GM04504 (cell line): Measurements from ENCODE around the gene LAMC1.
A peak's percentile ranks its signal among the peaks of the same experiment; 100 is the strongest.

Source experiments
- DNase-seq: peaks from one replicate; pipeline ENCODE4 v3.0.0-alpha.2; 2012; ENCODE audit warnings: low read depth

The LAMC1 gene

DNA sequence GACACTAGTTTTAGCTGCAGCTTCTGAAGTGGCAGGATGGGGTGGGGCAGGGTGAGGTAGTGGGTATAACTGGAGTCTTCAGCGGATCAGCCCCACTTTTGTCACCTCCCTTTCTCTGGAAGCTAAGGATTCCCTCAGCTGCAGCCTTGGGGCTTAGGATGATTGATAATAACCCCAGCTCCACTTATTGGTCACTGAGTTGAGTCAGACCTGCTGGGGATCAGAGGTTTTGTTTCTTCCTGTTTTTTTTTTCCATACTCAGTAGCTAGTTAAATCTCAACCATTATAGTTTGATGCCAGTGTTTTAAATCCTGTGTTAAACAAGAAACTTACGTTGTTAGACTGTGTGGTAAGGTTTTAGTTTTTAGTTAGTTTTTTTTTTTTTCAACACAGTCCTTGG is 57.2 kb downstream of the LAMC1 start:
- no peak for DNase-seq

DNA sequence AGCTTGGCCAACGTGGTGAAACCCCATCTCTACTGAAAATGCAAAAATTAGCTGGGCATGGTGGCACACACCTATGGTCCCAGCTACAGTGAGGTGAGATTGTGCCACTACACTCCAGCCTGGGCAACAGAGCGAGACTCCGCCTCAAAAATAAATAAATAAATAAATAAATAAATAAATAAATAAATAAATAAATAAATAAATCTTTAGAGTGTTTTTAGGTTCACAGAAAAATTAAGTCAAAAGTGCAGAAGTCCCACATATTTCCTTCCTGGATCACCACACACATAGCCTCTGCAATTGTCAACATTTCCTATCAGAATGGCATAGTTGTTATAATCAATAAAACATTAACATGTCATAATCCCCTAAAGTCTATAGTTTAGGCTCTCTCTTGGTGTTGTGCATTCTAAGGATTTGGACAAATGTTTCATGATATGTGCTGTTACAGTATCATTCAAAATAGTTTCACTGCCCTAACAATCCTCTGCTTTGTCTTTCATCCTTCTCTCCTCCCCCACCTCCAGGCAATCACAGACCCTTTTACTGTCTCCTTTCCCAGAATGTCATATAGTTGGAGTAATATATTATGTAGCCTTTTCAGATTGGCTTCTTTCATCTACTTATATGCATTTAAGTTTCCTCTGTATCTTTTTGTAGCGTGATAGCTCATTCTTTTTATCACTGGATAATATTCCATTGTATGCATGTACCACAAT is 58.3 kb downstream of the LAMC1 start:
- DNase-seq: no peak

DNA sequence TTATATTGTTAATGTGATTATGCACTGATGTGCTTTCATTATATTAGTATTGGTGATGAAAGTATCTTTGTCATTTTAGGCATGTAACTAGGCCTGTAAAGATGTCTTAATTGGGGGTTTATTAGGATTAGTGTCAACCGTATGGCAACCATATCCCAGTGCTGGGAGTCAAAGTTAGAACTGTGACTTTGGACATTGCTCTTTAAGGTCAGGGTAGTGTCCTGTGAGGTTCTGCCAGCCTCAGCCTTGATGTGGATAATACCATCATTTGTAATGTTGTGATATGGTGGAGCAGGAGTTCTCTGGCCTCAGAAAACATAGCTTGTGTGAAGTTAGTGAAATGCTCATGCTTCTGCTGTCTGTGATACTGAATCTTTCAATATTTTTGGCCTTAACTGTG is 59.4 kb downstream of the LAMC1 start:
- no peak for DNase-seq

DNA sequence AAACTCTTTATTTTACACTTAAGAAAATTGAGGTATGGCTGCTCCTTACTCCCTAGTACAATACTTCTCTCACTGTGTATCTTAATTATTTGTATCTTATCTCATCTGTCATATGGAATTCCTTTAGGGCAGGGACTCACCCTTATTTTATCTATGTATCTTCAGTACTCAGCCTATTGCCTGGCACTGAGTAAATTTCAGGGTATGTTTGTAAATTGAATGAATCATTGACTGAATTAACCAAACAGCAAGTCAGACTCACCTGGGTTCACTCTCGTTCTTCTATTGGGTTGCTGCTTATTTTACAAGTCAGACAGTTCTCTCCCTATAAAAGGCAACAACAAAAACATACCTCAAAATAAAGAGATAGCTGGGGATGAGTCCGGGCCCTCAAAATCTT is 63.8 kb downstream of the LAMC1 start:
- DNase-seq: no peak

DNA sequence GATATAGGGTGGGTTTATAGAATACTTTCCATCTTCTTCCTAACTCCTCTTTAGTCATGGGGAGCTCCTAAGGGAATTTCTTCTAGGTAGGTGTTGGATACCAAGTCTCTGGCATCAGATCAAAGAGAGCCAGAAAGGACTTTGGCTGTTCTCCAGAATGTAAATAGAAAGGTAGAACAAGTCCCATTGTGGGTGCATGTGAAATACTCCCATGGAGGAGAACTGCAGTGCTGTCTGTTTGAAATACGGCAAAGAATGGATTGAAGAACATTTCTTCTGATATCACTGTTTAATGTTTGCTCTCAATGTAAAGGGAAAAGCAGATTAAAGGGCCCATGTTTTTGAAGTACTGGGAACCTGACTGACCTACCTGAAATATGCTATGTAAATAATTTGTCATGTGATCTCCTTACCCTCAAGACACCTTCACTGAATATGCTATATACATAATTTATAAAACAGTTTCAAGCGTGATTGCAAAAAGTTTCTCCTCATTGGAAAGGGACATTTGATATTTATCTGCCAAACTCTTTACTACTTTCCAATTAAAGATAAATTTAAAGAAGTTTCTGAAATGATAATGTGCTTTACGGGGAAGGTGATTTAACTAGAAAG is 65.9 kb downstream of the LAMC1 start:
- no peak for DNase-seq

DNA sequence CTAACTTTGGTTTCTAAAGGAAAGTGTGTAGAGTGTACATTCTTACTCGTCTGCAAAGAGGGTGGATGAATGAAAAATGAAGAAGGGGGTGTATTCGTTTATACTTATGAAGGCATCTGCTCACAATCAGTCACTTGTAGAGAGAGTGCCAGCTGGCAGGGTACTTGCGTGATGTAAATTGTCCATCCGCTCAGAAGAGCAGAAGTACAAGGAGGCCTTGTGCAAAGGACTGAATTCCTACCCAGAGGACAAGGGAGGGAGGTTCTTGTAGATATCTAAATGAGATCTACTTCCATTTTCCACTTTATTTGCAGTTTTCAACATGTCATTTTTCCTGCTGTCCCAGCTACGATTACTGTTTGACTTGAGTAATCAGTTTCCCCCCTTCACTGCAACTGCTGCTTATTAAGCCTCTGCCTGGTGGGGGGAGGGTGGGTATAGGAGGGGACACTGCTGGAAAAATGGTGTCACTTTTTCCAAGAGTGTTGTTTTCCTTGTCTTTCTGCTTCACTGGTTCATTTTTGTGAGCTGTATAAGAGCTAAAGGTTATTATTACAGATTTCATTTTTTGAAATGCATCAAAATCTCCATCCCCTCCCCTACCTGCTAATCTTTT is 67.3 kb downstream of the LAMC1 start:
- DNase-seq: no peak

DNA sequence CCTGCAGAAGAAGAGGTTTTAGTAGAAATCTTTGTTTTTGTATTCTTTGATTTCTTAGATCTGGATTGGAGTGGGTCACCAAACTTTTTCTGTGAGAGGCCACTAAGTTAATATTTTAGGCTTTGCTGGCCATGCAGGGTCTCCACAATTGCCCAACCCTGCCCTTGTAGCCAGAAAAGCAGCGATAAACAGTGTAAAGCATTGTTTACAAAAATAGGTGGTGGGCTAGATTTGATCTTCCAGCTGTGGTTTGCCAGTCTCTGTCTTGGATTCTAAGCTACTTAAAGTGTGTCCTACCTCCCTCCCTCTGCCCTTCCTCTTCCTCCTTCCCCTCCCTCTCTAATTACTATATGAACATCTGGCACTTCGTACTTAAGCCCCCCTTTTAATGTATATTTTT is 68.0 kb downstream of the LAMC1 start:
- no peak for DNase-seq

DNA sequence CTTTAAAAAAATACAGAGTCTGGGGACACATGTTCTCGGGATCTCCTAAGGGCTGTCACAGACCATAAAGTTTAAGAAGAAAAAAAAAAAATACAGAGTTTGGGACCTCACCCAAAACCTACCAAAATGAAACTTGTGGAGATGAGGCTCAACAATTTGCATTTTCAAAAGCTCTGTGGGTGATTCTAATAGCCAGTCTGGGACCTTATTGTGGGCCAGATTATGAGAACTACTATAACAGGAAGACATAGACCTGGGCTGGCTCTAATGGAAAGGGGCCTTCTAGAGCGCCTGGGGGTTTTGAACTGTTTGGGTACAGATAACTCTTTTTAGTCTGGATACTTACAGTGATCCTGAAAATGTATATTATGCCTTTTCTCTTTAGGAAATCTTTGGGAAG is 69.1 kb downstream of the LAMC1 start:
- DNase-seq: no peak

DNA sequence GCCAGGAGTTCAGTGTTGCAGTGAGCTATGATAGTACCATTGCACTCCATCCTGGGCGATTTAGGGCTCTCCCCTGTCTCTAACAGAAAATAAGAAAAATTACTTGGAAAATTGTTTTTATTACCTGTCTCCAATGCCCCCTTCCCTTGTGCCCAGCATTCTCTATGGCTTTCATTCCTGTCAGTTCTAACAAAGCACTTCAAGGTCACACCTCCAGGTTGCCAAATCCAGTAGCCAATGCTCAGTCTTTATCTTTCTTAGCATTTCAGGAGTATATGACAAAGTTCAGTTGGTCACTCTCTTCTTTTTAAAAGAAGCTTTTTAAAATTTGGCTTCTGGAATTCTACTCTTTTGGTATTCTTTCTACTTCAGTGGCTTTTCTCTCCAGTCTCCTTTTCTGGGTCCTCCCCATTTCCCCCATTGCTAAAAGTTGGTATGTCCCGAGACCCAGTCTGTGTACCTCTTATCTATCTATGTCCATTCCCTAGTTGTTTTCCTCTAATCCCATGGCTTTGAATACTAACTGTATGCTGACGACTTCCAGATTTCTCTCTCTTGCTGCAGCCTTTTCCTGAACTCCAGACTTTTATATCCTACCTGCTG is 69.9 kb downstream of the LAMC1 start:
- no peak for DNase-seq

DNA sequence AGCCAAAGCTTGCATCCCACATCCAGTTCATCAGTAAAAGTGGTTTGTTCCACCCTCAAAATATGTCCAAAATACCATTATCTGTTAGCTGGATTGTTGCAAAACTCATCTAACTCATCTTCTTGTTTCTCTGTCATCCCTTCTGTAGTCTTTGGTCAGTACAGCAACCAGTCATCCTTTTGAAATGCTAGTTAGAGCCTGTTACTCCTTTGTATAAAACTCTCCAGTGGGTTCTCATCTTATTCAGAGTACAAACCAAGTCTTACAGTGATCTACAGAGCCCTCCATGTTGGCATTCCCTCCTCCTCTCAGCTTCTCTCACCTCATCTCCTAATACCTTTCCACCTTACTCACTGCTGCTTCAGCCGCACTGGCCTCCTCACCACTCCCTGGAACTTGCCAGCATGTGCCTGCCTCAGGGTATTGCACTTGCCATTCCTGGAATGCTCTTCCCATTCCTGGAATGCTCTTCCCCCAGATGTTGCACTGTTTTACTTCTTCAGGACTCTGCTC is 70.6 kb downstream of the LAMC1 start:
- peak; percentile 66 for DNase-seq

DNA sequence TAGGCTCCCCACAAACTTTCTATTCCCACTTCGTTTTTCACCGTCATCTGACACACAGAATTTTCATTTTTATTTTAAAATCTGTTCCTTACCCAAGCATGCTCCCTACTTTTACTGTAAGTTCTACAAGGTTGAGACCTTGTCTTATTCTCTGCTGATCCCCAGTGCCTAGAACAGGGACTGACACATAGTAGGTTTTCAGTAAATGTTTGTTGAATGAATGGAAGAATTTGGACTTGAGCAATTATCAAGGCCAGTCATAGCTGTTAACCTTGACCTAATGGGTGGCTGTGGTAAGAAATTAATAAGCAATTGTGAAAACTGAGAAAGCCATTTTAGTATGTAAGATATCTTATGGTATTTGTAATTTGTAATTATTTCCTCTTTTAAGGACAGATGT is 71.1 kb downstream of the LAMC1 start:
- no peak for DNase-seq

DNA sequence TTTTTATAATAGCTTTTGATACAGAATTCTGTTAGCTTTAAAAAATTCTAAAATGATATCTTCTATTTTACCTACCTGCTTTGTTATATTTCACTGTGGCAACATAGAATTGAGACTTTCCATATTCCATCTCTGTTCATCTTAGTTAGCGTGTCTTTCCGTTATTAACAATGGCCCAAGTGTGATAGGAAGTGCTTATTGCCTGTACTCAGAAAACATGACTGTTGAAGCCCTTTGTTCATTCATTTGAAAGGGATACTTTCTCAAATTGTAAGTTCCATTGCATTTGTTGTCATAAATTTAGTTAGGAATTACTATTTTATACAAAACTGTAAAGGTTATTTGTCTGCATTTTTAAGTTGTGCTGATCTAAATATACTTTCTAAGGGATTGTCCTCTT is 73.1 kb downstream of the LAMC1 start:
- DNase-seq: no peak

DNA sequence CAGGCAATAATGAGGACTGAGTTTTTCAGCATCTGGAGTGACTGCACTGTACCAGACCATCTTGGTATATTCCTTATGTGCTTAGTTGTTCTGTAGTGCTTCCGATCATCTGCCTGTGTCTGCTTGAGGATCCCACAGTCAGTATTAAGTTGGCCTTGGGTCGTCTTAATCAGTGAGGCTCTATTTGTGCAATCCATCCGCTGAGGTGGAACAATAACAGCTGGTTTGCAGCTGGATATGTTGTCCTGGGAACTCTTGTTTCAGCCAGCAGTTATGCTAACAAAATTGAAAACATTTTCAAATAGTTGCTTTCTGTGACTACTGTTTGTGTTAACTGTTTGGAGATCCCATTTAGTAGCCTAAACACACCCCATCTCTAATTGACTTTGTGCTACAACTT is 73.7 kb downstream of the LAMC1 start:
- no peak for DNase-seq

DNA sequence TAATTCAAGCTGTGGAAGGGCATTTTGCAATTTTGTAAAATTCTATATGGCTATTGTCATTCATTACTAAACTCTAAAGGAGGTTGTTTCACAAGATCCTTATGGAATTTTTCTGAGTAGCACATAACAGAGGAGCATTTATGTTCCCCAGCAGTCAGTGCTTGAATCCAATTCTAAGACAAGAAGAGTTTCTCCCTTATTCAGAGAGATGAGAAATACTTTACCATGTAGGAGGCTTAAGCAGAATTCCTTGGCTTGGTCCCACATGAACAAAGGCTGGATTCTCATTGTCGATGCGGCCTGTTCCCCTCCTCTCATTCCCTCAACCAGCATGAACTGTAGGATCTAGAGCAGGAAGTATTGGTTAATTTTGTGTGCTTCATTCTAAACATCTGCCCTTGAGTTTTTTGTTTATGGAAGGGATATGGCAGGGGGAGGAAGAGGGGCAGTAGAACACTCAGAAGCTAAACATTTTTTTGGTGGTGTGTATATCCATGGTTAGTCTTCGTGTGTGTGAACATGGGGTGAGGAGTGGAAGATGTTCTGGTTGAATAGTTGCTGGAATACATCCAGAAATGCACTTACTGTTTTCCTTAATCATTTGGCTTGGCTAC is 74.3 kb downstream of the LAMC1 start:
- no peak for DNase-seq

DNA sequence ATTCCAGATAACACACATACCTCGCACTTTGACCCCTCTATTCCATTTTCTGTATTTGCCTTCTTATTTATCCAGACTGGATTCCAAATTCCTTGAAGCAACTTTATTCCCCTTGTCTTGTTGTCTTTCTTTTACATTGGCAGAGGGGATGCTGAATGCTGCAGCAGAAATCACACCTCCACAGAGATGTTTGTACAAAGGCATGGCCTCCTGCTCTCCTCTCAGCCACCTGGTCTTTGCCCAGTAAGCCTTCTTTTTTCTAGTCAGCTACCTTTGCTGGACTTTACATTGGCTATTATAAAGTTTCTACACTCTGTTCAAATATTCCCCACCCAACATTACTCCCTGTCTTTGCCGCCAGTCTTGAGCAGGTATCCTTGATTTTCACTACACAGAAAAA is 75.1 kb downstream of the LAMC1 start:
- DNase-seq: no peak

DNA sequence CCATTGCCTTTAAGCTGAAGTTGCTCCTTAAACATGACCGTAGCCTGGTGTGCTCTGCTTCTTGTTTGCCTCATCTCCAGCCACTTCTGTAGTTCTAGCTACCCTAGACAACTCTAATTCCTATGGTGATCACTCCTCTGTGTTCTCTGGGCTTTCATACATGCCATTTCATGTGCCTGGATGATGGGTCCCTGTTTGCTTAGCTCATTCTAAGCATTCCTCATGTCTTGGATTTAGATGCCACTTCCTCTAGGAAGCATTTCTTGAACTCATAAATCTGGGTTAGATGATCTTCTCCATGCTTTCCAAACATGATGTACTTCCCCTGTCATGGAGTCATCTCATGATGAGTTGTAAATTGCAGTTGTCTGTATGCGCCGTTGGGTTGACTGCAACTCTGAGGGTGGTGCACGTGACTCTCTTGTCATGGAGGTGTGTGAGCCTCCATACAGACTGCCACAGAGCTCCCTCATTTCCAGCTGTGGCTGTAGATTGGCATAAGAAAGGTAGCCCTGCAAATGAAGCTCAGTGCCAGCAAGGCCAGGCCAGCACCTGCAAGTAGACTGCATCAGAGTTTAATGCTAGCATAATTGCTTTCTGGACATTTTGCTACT is 77.2 kb downstream of the LAMC1 start:
- DNase-seq: no peak

DNA sequence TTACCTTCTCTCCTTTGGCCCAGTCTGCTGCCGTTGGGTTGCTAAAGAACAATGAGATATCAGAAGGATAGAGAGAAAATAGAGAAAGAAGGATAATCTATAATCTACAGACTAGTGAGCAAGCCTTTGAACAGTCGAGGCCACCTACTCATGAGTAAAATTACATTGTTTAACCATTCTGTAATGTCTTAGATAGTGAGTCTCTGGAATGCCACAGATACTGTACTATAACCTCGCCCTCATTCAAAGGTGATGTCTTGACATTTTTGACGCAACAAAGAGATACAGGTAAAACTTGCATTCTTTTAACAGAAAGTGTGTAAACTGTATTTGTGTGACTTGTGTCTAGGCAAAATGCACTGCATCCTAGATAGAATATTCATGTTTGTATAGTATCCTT is 77.9 kb downstream of the LAMC1 start:
- no peak for DNase-seq

DNA sequence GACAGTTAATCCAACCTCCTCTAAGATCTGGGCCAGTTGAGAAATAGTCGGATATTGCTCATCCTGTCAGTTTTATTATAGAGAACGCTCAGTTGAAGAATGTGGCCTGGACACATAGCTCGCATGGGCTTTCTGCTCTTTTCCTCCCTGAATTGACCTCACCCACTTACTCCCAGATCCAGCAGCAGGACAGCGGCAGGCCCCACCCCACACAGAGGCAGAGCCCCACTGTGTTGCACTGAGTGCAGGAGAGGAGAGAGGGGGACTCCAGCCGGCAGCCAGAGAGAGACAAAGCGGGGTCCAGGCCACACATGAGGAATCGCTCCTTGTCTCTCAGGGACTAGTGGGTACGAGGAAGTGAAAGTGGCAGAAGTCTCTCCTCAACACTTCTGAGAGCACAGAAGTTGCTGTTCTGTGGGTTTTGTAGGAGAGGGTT is 78.6 kb downstream of the LAMC1 start:
- no peak for DNase-seq

DNA sequence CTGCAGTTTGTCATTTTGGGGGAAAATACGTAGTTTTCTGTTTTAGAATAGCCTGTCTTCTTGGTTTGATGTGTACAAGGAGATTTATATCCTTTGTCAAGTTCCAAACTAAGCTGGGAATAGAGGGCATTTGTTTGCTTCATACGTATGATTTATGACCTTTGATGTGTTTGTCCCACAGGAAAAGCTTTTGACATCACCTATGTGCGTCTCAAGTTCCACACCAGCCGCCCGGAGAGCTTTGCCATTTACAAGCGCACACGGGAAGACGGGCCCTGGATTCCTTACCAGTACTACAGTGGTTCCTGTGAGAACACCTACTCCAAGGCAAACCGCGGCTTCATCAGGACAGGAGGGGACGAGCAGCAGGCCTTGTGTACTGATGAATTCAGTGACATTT is 79.9 kb downstream of the LAMC1 start:
- DNase-seq: no peak

DNA sequence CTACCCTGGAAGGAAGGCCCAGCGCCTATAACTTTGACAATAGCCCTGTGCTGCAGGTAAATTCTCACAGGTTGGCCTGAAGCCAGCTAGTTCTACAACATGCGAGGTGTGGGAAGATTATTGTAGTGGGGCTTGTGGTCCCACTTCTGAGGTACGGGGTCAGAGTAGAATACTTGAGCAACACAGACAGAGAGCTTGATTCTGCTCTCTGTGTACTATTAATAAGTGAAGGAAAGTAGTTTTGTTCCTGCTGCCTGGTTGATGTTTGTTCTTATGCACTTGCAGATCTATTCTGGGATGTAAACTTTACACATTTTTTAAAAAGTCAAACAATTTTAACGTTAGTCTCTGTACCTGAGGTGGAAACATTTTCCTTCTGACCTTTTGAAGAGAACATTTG is 80.4 kb downstream of the LAMC1 start:
- no peak for DNase-seq

DNA sequence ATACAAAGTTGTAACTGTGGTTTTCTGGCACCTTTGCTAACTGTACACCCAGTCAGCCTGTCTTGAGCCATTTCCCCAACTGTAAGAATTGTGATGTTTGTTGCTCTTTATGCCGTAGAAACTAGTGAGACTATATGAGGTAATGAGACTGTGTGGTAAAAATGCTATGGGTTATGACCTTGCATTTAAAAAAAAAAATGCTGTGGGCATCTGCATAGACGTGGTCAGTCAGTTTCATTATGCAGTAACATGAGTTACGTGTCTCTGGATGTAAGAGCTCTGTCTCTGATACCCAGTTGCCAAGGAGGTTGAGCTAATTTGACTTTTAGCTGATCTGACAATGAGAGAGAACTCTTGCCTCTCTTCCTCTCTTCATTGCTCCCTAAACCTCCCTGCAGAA is 82.2 kb downstream of the LAMC1 start:
- DNase-seq: no peak

DNA sequence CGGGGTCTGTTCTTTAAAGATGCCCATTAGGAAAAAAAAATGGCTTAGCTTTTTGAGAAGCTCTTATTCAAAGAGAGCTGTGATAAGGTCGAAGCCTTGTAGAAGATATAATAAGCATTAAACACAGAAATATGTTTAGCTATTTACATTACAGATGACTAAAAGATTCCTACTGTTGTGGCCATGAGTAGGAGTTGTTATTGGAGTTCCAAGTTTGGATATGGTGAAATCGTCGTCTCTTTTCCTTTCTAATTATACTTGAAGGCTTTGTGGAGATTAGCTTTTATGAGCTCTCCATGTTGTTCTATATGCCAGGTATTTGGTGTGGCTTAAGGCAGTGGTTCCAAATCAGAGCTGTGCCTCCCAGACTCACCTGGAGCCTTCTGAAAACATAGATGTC is 82.9 kb downstream of the LAMC1 start:
- no peak for DNase-seq
